GM13977 (cell line): ENCODE data around the gene GNAS.
"Not testable (repeated sequence)": the region's sequence is repeated elsewhere in the genome, so short reads cannot be mapped to it uniquely, and the experiment has no call there.

Source experiments
- DNase-seq: peaks from one replicate; pipeline ENCODE4 v3.0.0; 2012; ENCODE audit warnings: low spot score
- CTCF ChIP-seq: IDR thresholded peaks from 2 replicates; pipeline ENCODE4 v1.5.1; 2012; ENCODE audit warnings: mild to moderate bottlenecking, control low read depth; ENCODE audit not compliant: insufficient read depth; ENCODE audit errors: extremely low read depth, missing control alignments
- in situ Hi-C: fragments of 300-500 bp; cut with MboI; formaldehyde crosslinking; loops from one replicate; pipeline ENCODE4 v1.12.0; 2022; ENCODE audit warnings: low sequenced_read_pairs, low pct_unique_long_range_greater_than_20kb, mixed read lengths, inconsistent platforms; ENCODE audit not compliant: unreplicated experiment

The GNAS gene

DNA sequence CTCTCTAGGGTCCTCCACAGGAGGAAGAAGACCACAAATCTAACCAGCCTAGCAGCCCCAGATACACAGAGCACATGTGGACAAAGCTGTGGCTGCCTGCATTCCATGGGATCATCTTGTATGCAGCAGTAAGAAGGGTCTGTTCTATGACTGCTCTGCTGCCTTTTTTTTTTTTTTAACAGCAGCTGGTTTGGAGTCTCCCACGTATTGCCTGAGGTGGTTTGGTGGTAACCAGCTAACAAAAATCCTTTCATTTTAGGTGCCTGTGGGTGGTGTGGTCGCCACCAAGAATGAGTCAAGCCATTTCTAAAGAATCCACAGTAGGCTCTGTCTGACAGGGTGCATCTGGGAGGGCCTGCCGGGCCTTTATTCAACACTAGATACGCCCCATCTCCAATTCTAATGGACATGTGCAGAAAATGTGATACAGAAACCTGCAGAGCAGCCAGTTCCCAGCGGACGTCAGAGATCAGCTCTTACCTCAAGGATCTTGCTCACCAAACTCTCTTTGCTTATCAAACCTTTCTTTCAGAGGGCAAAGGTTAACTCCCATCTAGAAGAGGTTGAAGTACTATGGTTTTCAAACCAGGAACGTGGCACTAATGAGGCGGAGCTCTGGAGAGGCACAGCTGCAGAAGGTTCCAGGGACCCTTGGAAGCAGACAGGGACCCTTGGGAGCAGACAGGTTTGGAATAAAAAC is 33.8 kb upstream of the GNAS start:
- no peak for DNase-seq
- in situ Hi-C loops, result no loop called here
- TF ChIP-seq CTCF, result no peak

DNA sequence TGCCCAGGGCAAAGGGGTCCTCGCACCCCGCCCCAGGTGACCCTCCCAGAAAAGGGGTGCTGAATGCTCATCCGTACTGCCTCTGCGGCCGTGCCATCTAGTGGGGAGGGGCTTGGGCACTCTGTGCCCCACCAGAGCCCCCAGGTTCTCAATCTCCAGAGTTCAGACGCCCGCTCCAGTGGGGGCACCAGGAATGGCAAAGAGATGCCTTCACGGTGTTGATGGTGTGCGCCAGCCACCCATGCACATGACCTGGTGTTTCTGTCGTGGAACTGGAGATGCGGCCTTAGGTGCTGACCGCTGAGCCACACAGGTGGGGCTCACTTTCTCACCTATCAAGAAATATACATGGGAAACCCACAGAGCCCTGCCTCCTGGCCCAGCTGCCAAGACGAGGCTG is 32.6 kb upstream of the GNAS start:
- no peak for TF ChIP-seq CTCF
- in situ Hi-C loops, result no loop called here
- DNase-seq, result no peak

GRCh38 chr20:58820515-58820914 is 32.0 kb upstream of the GNAS start:
- in situ Hi-C loops, result not testable (repeated sequence)

DNA sequence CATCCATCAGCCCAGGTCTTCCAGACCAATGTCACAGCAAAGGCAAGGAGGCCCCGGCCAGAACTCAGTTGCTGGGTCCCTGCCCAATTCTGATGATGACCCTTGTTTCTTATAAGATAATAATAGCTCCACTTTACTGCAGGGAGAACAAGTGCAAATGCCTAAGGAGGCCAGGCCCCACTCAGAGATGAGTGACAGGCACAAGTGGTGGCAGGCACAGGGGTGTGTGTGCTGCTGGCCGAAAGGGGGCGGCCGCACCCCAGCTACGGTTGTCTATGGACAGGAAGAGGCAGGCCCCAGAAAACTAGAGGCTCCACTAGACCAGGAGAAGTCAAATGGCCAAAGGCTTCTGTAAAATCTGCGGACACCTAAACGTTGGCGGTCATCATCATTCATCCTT is 30.4 kb upstream of the GNAS start:
- in situ Hi-C loops, result no loop called here
- TF ChIP-seq CTCF, result no peak
- DNase-seq, result no peak

More at GRCh38 chr20:58820515-58820914, 32.0 kb upstream of the GNAS start:
- not testable (repeated sequence) for DNase-seq

DNA sequence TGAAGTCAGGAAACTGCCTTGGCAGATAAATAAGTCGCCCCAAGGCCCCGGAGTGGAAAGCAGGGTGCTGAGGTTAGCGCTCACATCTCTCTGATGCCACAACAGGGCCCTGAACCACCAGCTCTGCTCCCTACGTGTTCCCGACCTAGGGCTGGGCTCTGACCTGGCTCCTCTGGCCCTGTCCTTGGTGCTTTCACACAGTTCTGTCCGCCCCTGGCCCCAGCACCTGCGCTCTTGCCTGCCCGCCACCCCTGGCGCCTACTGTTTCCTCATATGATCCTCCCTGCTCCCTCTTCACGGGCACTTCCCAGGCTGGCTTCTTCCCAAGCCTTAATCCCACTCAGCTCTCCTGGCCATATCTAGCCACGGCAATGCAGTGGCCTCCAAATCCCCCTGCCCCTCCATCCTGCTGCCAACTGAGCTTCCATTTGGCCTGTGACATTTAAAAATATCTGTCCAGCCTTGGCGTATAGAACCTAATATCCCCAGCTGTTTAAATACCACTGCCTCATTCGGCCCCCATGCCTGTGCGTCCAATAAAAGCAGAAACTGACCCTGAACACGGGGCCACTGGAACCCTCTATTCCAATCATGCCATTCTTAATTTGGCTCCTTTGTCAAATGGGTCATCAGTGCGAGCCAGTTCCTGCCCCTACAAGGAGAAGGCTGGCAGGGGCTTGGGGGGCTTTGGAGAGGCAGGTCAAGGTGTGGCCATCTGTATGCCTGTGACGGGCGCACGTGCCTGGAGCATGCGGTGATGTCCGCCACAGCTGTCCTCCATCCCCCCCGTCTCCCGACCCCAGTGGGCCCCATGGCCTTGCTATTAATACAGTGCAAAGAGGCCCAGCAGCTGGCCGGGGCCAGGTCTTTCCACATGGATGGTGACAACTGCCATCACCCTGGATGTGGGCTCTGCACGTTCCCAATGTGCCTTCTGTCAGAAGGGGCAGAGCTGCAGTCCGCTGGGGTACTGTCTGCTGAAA is 29.5 kb upstream of the GNAS start:
- no peak for TF ChIP-seq CTCF
- no peak for DNase-seq
- in situ Hi-C loops, result no loop called here

DNA sequence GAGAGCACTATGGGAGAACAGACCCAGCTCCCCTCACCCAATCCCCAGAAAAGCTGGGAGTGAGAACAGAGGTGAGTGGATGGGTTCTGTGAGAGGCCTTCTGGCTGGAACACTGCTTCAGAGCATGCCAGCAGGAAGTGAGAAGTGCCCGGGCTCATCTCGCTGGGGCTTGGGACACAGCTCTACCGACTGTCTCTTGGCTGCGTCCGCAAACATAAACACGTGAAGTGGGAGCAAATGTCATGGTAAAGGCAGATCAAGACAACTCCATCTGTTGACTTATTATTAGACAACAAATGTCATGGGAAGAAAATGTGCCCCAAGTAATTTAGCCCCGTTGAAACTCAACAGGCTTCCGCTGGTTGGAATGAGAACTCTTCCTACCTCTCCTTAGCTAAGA is 27.7 kb upstream of the GNAS start:
- in situ Hi-C loops, result loop anchor here (25.0 kb wide), 2 partner anchors 338 to 588 kb away; partner anchors contain the start of gene ANKRD60
- TF ChIP-seq CTCF, result no peak
- DNase-seq, result no peak

- TF ChIP-seq CTCF, result no peak
- in situ Hi-C loops, result loop anchor here (25.0 kb wide), 2 partner anchors 338 to 588 kb away; partner anchors contain the start of gene ANKRD60
- no peak for DNase-seq
Observed at GRCh38 chr20:58825450-58825849, 27.1 kb upstream of the GNAS start.
